Measurements from ENCODE around the gene SLC9A9.

The SLC9A9 gene

DNA sequence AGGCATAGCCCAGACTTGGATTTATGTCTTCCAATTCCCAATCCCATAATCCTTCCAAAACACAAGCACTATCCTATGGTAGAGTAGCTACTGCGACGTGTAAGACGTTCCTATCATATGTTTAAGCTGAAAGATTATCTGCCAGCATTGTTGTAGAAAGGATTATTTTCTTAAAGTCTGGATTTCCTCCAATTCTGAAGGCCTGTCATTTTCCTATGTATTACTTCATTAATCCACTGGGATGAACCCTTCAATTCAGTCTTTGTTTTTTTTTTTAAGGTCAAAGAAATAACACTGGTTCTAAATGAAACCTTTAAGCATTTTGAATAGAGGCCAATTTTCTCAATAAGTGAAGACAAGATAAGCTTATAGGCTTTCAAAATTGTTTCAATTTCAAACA is 289.0 kb downstream of the SLC9A9 start:
- Mint-ChIP-seq H3K4me3 (no peak overlapping the region), H3K27me3 (no peaks in the 10 kb centered on the region), H3K27ac (no peak overlapping the region), H3K4me1 (ENCODE audit: low read depth) (no peaks in the 10 kb centered on the region), H3K9me3 (peaks cover 33% of the 10 kb centered on the region), H3K36me3 (ENCODE audit: low read depth) (peaks cover 19% of the 10 kb centered on the region)
- intact Hi-C loops (cut with micrococcal nuclease), result no loop called here

DNA sequence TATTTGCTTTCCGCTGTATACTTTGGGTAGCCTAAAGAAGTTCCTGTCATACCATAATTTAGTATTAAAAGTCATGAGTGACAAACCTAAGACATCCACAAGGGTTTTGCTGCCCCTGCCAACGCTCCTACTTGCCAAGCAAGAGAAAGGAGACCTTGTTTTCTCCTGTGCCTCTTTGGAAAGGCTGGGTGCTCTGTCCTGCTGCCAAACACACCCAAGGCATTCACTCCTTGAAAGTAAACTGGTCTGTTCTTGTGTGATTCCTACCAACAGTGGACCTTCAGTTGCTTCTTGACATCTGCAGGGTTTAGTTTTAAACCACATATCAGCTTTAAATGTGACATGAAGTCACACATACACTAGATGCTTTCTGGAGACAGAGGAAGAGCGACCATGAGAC is 295.4 kb downstream of the SLC9A9 start:
- H3K27me3 Mint-ChIP-seq, result no peaks in the 10 kb centered on the region
- peaks cover 15% of the 10 kb centered on the region for H3K9me3 Mint-ChIP-seq
- intact Hi-C loops (cut with micrococcal nuclease), result no loop called here
- H3K36me3 Mint-ChIP-seq (ENCODE audit: low read depth), result peaks cover 25% of the 10 kb centered on the region
- H3K4me1 Mint-ChIP-seq (ENCODE audit: low read depth), result no peaks in the 10 kb centered on the region
- H3K4me3 Mint-ChIP-seq, result no peak overlapping the region
- H3K27ac Mint-ChIP-seq, result no peak overlapping the region

DNA sequence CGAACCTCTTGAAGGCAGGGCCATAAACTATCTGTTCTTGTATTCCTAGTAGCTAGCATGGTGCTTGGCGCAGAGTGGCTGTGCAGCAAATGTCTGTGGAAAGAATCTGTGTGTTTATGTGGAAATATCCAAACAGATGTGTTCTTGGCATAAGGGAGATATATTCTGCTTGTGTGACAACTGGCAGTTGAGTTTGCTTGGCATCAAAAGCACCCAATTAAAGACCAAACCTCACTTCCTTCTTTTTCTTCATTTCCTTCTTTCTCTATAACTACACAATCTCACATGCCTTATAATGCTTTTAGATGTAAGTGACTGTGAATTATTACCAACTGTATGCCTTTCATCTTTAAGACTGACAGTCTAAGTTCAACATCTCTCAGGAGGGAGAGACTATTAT is 296.5 kb downstream of the SLC9A9 start:
- Mint-ChIP-seq H3K36me3 (ENCODE audit: low read depth) (peaks cover 31% of the 10 kb centered on the region), H3K4me3 (no peak overlapping the region), H3K27me3 (no peaks in the 10 kb centered on the region), H3K4me1 (ENCODE audit: low read depth) (no peaks in the 10 kb centered on the region), H3K27ac (no peak overlapping the region), H3K9me3 (peaks cover 20% of the 10 kb centered on the region)
- intact Hi-C loops (cut with micrococcal nuclease), result no loop called here

DNA sequence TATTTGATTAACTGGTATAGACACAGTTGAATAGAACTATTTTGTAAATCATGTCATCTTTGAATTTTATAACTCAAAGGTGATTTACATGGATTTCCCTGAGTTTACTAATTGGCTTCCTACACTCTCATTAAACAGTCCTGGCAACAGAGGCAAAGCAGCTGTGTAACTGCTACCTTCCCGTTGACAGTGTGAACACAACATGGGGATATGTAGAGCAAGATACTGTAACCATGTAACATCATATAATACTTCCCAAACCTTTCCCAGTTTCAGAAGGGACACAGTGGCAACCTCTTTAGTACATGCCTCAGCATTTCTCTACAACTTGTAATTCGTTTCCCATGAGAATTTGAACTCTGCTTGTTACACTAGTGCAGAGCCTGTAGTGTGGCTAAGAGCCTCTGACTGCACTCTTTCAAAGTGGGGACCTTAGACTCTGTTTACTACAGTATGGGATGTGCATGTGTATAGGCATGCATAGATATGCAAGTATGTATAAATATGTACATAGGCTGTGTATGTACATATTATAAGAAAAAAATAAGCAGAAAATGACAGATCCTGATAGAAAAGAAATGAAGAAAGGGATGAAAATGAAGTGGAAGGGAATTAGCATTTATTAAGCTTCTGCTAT is 299.3 kb downstream of the SLC9A9 start:
- peaks cover 27% of the 10 kb centered on the region for H3K9me3 Mint-ChIP-seq
- H3K27ac Mint-ChIP-seq, result no peak overlapping the region
- intact Hi-C loops (cut with micrococcal nuclease), result no loop called here
- H3K27me3 Mint-ChIP-seq, result no peaks in the 10 kb centered on the region
- H3K4me3 Mint-ChIP-seq, result no peak overlapping the region
- H3K4me1 Mint-ChIP-seq (ENCODE audit: low read depth), result no peaks in the 10 kb centered on the region
- peaks cover 48% of the 10 kb centered on the region for H3K36me3 Mint-ChIP-seq (ENCODE audit: low read depth)

DNA sequence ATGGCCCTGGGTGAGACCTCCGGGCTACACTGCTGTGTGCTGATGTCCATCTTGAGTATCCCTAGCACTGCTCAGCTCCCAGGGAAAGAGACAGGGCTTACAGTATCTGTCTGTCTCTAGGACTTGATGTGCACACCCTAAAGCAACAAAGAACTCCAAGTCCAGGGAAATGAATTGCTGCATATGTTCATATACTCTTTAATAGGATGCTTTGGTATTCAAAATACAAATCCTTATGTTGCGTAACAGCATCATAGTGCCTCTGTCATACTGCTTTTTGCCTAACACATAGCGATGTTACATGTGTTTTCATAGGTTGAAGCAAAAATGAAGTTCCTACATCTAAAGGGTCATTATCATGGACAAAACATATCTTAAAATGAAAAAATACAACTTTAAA is 299.9 kb downstream of the SLC9A9 start:
- H3K27me3 Mint-ChIP-seq, result no peaks in the 10 kb centered on the region
- H3K27ac Mint-ChIP-seq, result no peak overlapping the region
- peaks cover 33% of the 10 kb centered on the region for H3K9me3 Mint-ChIP-seq
- peaks cover 48% of the 10 kb centered on the region for H3K36me3 Mint-ChIP-seq (ENCODE audit: low read depth)
- no peak overlapping the region for H3K4me3 Mint-ChIP-seq
- H3K4me1 Mint-ChIP-seq (ENCODE audit: low read depth), result no peaks in the 10 kb centered on the region
- intact Hi-C loops (cut with micrococcal nuclease), result no loop called here

DNA sequence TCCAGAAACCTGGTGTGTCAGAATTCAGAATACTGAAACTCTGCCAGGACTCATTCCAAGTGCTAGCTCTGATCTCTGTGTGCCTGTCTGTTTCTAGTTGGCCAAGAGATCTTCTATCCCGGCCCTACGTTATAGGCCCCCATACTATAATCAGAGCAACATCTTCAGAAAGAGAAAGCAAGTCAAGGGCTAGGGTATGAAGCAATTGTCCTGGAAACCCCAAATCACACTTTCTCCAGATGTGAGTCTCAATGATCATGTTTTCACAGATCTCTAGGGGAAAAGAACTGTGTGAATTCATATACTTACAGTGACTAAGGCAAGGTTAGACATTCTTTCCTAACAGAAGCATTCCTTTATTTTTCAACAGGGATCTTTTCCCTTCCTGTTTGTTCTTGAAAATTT is 309.7 kb downstream of the SLC9A9 start:
- Mint-ChIP-seq H3K4me1 (ENCODE audit: low read depth) (no peaks in the 10 kb centered on the region), H3K36me3 (ENCODE audit: low read depth) (no peaks in the 10 kb centered on the region), H3K27ac (no peak overlapping the region), H3K4me3 (no peak overlapping the region), H3K9me3 (peaks cover 5% of the 10 kb centered on the region), H3K27me3 (no peaks in the 10 kb centered on the region)
- intact Hi-C loops (cut with micrococcal nuclease), result no loop called here

DNA sequence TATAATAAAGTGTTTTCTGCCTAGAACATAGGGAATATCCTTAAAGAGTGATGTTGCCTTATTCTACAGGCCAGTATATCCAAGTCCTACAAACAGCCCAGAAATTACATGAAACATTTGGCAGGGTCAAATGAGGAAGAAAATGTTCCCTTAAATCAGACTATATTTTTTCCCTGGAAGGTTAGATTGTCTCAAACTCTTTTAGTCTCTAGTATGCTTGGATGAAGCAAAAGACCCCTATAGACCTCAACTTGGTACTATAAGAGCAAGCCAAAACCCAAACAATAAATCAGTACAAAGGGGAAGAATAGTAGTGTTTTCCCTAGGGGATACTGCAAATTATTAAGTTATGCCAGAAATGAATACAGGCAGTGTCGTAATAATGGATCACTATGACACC is 310.2 kb downstream of the SLC9A9 start:
- no peak overlapping the region for H3K27ac Mint-ChIP-seq
- intact Hi-C loops (cut with micrococcal nuclease), result no loop called here
- H3K36me3 Mint-ChIP-seq (ENCODE audit: low read depth), result no peaks in the 10 kb centered on the region
- no peak overlapping the region for H3K4me3 Mint-ChIP-seq
- H3K27me3 Mint-ChIP-seq, result no peaks in the 10 kb centered on the region
- H3K9me3 Mint-ChIP-seq, result peaks cover under 1% of the 10 kb centered on the region
- no peaks in the 10 kb centered on the region for H3K4me1 Mint-ChIP-seq (ENCODE audit: low read depth)

DNA sequence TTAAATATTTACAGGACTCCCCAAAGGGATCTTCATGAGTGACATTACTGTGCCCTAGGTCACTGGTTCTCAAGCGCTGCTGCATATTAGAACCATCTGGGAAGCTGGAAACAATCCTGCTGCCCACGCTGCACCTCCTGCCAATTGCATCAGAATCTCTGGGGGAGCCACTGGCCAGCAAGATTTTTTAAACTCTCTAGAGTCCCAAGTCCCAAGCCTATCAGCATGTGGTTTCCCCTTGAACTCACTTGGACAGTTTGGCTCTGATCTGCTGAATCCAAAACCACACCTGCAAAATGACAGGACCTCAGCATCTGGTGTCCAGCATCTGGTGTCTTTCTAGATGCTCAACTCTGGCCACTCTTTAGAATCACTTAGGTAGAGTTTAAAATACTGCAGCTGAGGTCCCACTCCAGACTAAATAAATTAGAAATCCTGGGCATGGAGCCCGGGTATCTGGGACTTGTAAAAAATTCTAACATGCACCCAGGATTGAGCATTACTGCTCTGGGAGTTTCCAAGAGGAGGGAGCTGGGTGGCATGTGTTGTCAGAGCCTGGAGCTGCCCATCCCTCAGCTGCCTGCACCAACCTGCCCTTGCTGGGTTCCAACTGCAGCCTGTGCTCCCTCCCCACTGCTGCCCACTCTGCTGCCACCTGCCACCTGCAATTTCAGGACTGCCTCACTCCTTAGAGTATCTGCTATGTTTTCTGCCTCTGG is 311.3 kb downstream of the SLC9A9 start:
- Mint-ChIP-seq H3K4me3 (no peak overlapping the region), H3K4me1 (ENCODE audit: low read depth) (no peaks in the 10 kb centered on the region), H3K36me3 (ENCODE audit: low read depth) (no peaks in the 10 kb centered on the region), H3K27me3 (no peaks in the 10 kb centered on the region), H3K27ac (no peak overlapping the region), H3K9me3 (no peaks in the 10 kb centered on the region)
- intact Hi-C loops (cut with micrococcal nuclease), result no loop called here

DNA sequence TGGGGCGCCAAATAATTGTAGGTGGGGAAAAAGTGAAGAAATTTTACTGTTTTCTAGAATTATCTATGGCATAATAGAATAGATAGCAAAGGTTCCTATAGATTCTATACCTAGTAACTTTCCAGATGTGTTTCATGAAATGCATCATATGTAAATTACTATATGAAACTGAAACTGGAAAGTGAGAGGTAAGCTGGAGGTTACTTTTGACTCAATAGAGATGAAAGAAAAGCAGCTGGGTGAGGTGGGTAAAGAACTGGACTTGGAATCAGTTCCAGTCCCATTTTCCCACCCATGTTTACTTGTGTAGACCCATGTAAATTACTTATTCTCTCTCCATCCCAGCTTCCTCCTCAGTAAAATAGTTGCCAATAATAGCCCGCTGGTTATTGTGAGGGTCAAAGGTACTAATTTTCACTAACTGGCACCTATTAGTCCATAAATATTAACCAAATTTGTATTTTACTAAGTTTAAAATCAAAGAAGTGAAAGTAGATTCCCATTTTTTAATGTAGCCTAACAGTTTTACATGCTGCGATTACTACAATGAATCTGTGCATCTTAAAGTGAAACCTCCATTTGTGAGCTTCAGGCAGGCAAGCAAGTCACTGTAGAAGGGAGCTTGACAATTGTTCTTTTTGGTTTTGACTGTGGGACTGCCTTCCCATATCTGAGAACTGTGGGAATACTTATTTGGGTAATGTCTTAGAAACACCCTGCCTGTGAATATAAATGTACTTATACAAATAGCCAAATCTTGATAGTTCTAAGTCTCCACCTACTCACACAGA is 312.1 kb downstream of the SLC9A9 start:
- intact Hi-C loops (cut with micrococcal nuclease), result no loop called here
- no peak overlapping the region for H3K27ac Mint-ChIP-seq
- no peaks in the 10 kb centered on the region for H3K36me3 Mint-ChIP-seq (ENCODE audit: low read depth)
- H3K4me1 Mint-ChIP-seq (ENCODE audit: low read depth), result peaks cover 2% of the 10 kb centered on the region
- H3K27me3 Mint-ChIP-seq, result no peaks in the 10 kb centered on the region
- no peak overlapping the region for H3K4me3 Mint-ChIP-seq
- H3K9me3 Mint-ChIP-seq, result no peaks in the 10 kb centered on the region

DNA sequence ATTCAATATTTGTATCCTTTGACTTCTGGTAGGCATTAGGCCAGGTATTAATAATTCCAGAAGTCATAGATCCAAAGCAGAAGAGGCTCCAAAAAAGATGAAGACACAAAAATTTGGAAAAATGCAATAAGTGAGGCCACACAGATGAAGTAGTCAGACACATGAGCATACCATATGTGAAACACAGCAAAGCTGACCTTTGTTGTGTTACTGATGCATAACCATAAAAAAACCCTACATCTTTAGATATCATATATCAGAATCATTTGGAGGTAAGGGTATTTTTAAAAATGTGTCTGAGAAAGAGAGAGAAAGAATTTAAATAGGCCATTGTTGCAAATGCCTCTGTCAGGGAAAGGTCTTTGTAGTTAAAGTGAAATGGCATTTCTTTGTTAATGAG is 314.9 kb downstream of the SLC9A9 start:
- Mint-ChIP-seq H3K4me3 (no peak overlapping the region), H3K27me3 (no peaks in the 10 kb centered on the region), H3K36me3 (ENCODE audit: low read depth) (no peaks in the 10 kb centered on the region), H3K27ac (no peak overlapping the region), H3K4me1 (ENCODE audit: low read depth) (peaks cover 18% of the 10 kb centered on the region), H3K9me3 (no peaks in the 10 kb centered on the region)
- intact Hi-C loops (cut with micrococcal nuclease), result no loop called here

DNA sequence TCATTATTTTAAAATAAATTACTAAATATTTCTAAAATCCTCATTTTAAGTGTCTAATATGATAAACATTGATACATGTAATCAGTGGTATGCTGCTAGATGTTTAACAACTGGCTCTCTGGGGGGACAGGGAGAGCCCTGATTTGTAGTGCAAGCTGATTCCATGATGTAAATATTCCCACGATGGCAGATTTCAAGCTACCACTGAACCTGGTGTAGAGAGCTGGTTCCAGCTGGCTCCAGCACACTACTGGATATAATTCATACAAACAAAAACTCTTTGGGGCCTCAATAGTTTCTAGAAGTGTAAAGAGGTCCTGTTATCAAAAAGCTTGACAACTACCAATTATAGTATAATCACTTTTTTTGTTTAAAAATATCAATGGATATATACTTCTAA is 316.2 kb downstream of the SLC9A9 start:
- intact Hi-C loops (cut with micrococcal nuclease), result no loop called here
- no peak overlapping the region for H3K27ac Mint-ChIP-seq
- H3K9me3 Mint-ChIP-seq, result no peaks in the 10 kb centered on the region
- no peak overlapping the region for H3K4me3 Mint-ChIP-seq
- H3K4me1 Mint-ChIP-seq (ENCODE audit: low read depth), result peaks cover 18% of the 10 kb centered on the region
- H3K27me3 Mint-ChIP-seq, result no peaks in the 10 kb centered on the region
- H3K36me3 Mint-ChIP-seq (ENCODE audit: low read depth), result no peaks in the 10 kb centered on the region

DNA sequence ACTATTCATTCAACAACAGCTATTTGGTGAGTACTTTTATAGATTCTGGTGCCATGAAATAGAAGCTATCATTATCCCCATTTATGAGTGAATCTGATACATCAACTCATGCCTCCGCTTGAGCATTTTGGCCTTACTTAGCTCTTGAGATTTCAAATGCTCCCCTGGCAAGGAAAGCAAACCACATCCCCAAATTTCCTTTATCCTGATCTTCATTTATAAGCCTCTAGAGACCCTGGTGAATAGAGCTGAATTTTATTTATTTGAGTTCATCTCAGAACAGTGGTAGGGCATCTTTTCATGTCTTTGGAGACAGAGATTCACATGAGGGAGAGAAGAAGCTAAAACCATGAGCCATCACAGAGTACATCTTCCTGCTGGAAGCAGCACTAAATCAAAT is 317.2 kb downstream of the SLC9A9 start:
- no peak overlapping the region for H3K4me3 Mint-ChIP-seq
- H3K9me3 Mint-ChIP-seq, result no peaks in the 10 kb centered on the region
- no peaks in the 10 kb centered on the region for H3K27me3 Mint-ChIP-seq
- intact Hi-C loops (cut with micrococcal nuclease), result no loop called here
- peaks cover 24% of the 10 kb centered on the region for H3K4me1 Mint-ChIP-seq (ENCODE audit: low read depth)
- no peaks in the 10 kb centered on the region for H3K36me3 Mint-ChIP-seq (ENCODE audit: low read depth)
- H3K27ac Mint-ChIP-seq, result no peak overlapping the region

DNA sequence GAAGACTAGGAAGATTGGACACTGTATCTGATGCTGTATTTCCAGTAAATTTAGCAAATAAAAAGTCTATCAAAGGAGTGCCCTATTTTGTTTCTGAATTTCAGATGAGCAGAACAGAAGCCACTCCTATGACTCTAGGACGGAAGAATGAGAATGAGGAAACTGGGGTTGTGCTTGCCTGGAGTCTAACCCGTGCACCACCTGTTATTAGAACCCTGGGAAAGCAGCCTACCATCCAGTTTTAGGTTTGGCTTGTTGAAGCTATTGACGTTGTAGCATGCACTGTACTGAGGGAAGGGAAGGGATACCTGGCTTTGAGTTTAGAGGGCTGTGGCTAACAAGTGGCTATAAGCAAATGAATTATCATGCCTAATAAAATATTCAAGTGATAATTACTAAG is 318.5 kb downstream of the SLC9A9 start:
- Mint-ChIP-seq H3K9me3 (no peaks in the 10 kb centered on the region), H3K4me1 (ENCODE audit: low read depth) (peaks cover 26% of the 10 kb centered on the region), H3K27me3 (no peaks in the 10 kb centered on the region), H3K36me3 (ENCODE audit: low read depth) (no peaks in the 10 kb centered on the region), H3K4me3 (no peak overlapping the region), H3K27ac (no peak overlapping the region)
- intact Hi-C loops (cut with micrococcal nuclease), result no loop called here

DNA sequence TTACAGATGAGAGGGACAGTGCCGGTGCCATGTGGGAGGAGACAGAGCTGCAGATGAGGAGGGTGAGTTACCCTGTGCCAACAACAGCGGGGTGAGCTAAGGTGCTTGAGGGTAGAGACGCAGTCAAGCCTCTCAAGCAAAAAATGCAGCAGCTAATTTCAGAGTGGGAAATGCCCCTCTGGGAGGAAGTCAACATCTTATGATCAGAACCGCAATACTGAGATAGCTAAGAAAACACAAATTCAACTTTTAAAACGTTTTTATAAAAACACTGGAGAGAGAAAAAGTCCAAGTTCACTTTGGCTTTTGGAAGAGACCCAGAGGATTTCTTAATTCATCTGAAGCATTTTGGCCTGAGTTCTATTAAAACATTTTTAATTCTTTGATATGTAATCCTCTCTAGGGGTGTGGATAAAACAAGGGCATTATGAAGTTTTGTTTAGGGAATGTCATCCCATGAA is 319.2 kb downstream of the SLC9A9 start:
- H3K4me1 Mint-ChIP-seq (ENCODE audit: low read depth), result peaks cover 26% of the 10 kb centered on the region
- no peaks in the 10 kb centered on the region for H3K36me3 Mint-ChIP-seq (ENCODE audit: low read depth)
- H3K9me3 Mint-ChIP-seq, result no peaks in the 10 kb centered on the region
- H3K4me3 Mint-ChIP-seq, result no peak overlapping the region
- no peaks in the 10 kb centered on the region for H3K27me3 Mint-ChIP-seq
- no peak overlapping the region for H3K27ac Mint-ChIP-seq
- intact Hi-C loops (cut with micrococcal nuclease), result no loop called here
